HepG2 (cell line): ENCODE results near the gene OTUD4. TPM values are rescaled to one million over a fixed set of nuclear protein-coding genes. Genes with fewer than 3 reads are reported as not detected.

Experiments used
- DDIT3 ChIP-seq: sonication (generic); formaldehyde crosslinking; IDR thresholded peaks from 2 replicates; pipeline ENCODE4 v1.4.0; 2020; ENCODE audit warnings: mild to moderate bottlenecking, missing genetic modification reagents
- DZIP1 ChIP-seq: sonication (generic); formaldehyde crosslinking; IDR thresholded peaks from 2 replicates; pipeline ENCODE4 v1.5.0; 2020; ENCODE audit warnings: mild to moderate bottlenecking, missing genetic modification reagents
- GATAD1 ChIP-seq: IDR thresholded peaks from 2 replicates; pipeline ENCODE4 v1.6.1; 2016; ENCODE audit warnings: missing genetic modification reagents, missing compliant biosample characterization
- MED8 ChIP-seq: sonication (generic); formaldehyde crosslinking; IDR thresholded peaks from 2 replicates; pipeline ENCODE4 v1.8.1; 2023; ENCODE audit warnings: mild to moderate bottlenecking, missing genetic modification reagents; ENCODE audit not compliant: insufficient replicate concordance
- MXD3 ChIP-seq: IDR thresholded peaks from 2 replicates; pipeline ENCODE4 v1.6.1; 2016; ENCODE audit warnings: mild to moderate bottlenecking, missing biosample characterization, missing genetic modification reagents
- NCOA5 ChIP-seq: sonication (generic); formaldehyde crosslinking; IDR thresholded peaks from 2 replicates; pipeline ENCODE4 v1.4.0; 2020; ENCODE audit warnings: missing genetic modification reagents
- NCOR1 ChIP-seq: fragments of 200-600 bp; sonication (generic); IDR thresholded peaks from 2 replicates; pipeline ENCODE4 v1.7.0; 2017; ENCODE audit warnings: antibody characterized with exemption, low read length, borderline replicate concordance
- PHF21A ChIP-seq: sonication (generic); formaldehyde crosslinking; IDR thresholded peaks from 2 replicates; pipeline ENCODE4 v1.5.0; 2020; ENCODE audit warnings: mild to moderate bottlenecking, missing genetic modification reagents
- SMARCC2 ChIP-seq: fragments of 450-650 bp; IDR thresholded peaks from 2 replicates; pipeline ENCODE4 v1.6.1; 2017; ENCODE audit warnings: antibody characterized with exemption, mild to moderate bottlenecking
- STAT5B ChIP-seq: sonication (generic); formaldehyde crosslinking; IDR thresholded peaks from 2 replicates; pipeline ENCODE4 v1.4.0; 2020; ENCODE audit warnings: missing genetic modification reagents
- THAP7 ChIP-seq: sonication (generic); formaldehyde crosslinking; IDR thresholded peaks from 2 replicates; pipeline ENCODE4 v1.8.1; 2023; ENCODE audit warnings: mild to moderate bottlenecking, missing genetic modification reagents
- TOE1 ChIP-seq: sonication (generic); formaldehyde crosslinking; IDR thresholded peaks from 2 replicates; pipeline ENCODE4 v1.4.0; 2020; ENCODE audit warnings: mild to moderate bottlenecking, missing genetic modification reagents
- ZMAT3 ChIP-seq: sonication (generic); formaldehyde crosslinking; conservative IDR thresholded peaks from 2 replicates; pipeline ENCODE4 v1.7.0; 2021; ENCODE audit warnings: missing genetic modification reagents
- ZMAT5 ChIP-seq: sonication (generic); formaldehyde crosslinking; IDR thresholded peaks from 2 replicates; pipeline ENCODE4 v1.5.0; 2020; ENCODE audit warnings: mild to moderate bottlenecking, low read depth, missing genetic modification reagents, borderline replicate concordance
- ZNF18 ChIP-seq: sonication (generic); formaldehyde crosslinking; IDR thresholded peaks from 2 replicates; pipeline ENCODE4 v1.8.0; 2022; ENCODE audit warnings: mild to moderate bottlenecking, missing genetic modification reagents; ENCODE audit not compliant: insufficient replicate concordance
- ZNF776 ChIP-seq: sonication (generic); formaldehyde crosslinking; IDR thresholded peaks from 2 replicates; pipeline ENCODE4 v1.4.0; 2020; ENCODE audit warnings: mild to moderate bottlenecking, missing genetic modification reagents
- ZNF878 ChIP-seq: sonication (generic); formaldehyde crosslinking; IDR thresholded peaks from 2 replicates; pipeline ENCODE4 v1.8.1; 2023; ENCODE audit warnings: mild to moderate bottlenecking, missing genetic modification reagents, moderate library complexity
- ZSCAN22 ChIP-seq: sonication (generic); formaldehyde crosslinking; IDR thresholded peaks from 2 replicates; pipeline ENCODE4 v1.4.0; 2020; ENCODE audit warnings: mild to moderate bottlenecking, missing genetic modification reagents
- polyA plus RNA-seq, 8 experiments: library from polyadenylated mRNA; depleted of rRNA in 3 of 8; stranded (reverse) in 7 of 8; unstranded in 1 of 8; fragments of >200 nt; fragmentation: Illumina TruSeq in 4 of 8; extraction: Trizol in 4 of 8; gene quantifications; 2 replicates each; pipeline versions ENCODE4 v1.2.1 to v1.2.3, GENCODE V29; 2011 to 2016; ENCODE audit warnings: low read depth in 4 of 8, missing spikeins in 1 of 8, mixed read lengths in 1 of 8; ENCODE audit not compliant: insufficient read depth in 1 of 8
- total RNA-seq, 5 experiments: library from RNA; depleted of rRNA; stranded (reverse); fragments of >200 nt; fragmentation: Illumina TruSeq; extraction: Trizol; gene quantifications; 2 replicates each; pipeline ENCODE4 v1.2.3, GENCODE V29; 2016; ENCODE audit warnings: low read depth in 1 of 5

Gene OTUD4
- total and polyA plus RNA-seq, 2 of the 13 experiments (the other 11 are each of a cell fraction or from before 2014, with no cell fraction given) = 16.1 to 18.0 TPM

GRCh38 chr4:145097821-145098674 is 82.3 kb downstream of the OTUD4 start, which contains the start of the genes ABCE1 and ANAPC10 (continued):
- TF ChIP-seq THAP7 (CRISPR knock-in tag) = no peak; the same call in 1 of the 2 replicates
- TF ChIP-seq MXD3 (CRISPR knock-in tag) = peak; percentile 96
- no peak for TF ChIP-seq ZMAT5 (CRISPR knock-in tag)
- no peak for TF ChIP-seq PHF21A (CRISPR knock-in tag)
- peak; percentile 52; the same call in 1 of the 2 replicates for TF ChIP-seq ZMAT3 (CRISPR knock-in tag)
- TF ChIP-seq MED8 = peak; percentile 73
- no peak for TF ChIP-seq NCOA5 (CRISPR knock-in tag)
- no peak for TF ChIP-seq DDIT3
- peak; percentile 97 for TF ChIP-seq GATAD1 (CRISPR knock-in tag)
- no peak for TF ChIP-seq ZNF18
- TF ChIP-seq DZIP1 (CRISPR knock-in tag) = no peak
- TF ChIP-seq SMARCC2 = no peak
- TF ChIP-seq TOE1 (CRISPR knock-in tag) = no peak; the same call in 1 of the 2 replicates
- no peak for TF ChIP-seq NCOR1
- TF ChIP-seq STAT5B (CRISPR knock-in tag) = no peak
- TF ChIP-seq ZNF776 (CRISPR knock-in tag) = peak; percentile 77; the same call in 1 of the 2 replicates
- TF ChIP-seq ZNF878 (CRISPR knock-in tag) = 0 out of 2 replicates have a peak, but pooled peaks have one; percentile 11
- TF ChIP-seq ZSCAN22 (CRISPR knock-in tag) = no peak
